Mammary epithelial cell (primary cell): ENCODE results near the gene PTK6.

Source experiments
- CTCF ChIP-seq, 2 donors: IDR thresholded peaks in 1 of 2; conservative IDR thresholded peaks in 1 of 2; 2 replicates each; pipeline ENCODE4 v1.5.1; 2011 to 2012; ENCODE audit warnings: inconsistent platforms in 2 of 2, low read length in 2 of 2, mild to moderate bottlenecking in 2 of 2, control low read depth in 1 of 2, low read depth in 1 of 2; ENCODE audit not compliant: insufficient read depth in 1 of 2; ENCODE audit errors: extremely low read depth in 1 of 2
- EZH2 ChIP-seq: IDR thresholded peaks from 2 replicates; pipeline ENCODE4 v1.6.1; 2012; ENCODE audit warnings: low read length, inconsistent platforms, borderline replicate concordance

- TF ChIP-seq CTCF (conservative IDR thresholded peaks at IDR 0.05 in 1 of 2, IDR thresholded peaks at IDR 0.05 in 1 of 2; ENCODE audit: extremely low read depth in 1 of 2, insufficient read depth in 1 of 2, low read depth in 1 of 2, low read length in 2 of 2) (no peak), EZH2 (no peak)
Measured at GRCh38 chr20:63494420-63495166, 42.6 kb downstream of the PTK6 start.
